ENCODE measurements around the gene TRAPPC12. TPM values are rescaled to one million over a fixed set of nuclear protein-coding genes. Genes with fewer than 3 reads are reported as not detected.
A peak's percentile ranks its signal among the peaks of the same experiment; 100 is the strongest.

TRAPPC12 gene
- total RNA-seq, 1 donor from 2014 or later: 121 TPM

DNA sequence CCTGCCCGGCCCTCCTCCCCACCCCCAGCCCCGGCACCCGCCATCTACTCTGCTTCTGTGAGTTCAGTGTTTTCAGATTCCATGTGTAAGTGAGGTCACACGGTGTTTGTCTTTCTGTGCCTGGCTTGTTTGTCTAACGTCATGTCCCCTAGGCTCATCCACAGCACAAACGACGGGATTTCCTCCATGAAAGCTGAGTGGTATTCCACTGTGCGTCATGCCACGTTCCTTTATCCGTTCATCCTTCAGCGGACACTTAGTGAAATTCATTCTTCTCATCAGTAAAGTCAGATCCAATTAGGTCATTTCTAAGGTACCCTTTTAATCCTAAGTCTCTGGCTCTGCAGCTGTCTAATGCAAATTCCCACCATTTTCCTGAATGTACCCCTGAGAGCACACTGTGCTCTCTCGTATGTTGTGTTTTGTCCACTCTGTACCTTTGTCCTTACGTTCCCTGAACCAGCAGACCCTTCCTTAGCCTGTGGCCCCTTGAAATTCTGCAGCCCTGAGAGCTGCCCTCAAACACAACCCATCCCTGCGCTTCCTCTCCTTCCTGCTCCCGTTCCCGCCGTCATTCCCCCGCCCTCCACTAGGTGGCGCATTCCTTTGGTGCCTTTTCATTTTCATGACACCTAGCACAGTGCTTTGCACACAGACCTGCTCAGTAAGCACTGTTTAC is 44.1 kb downstream of the TRAPPC12 start:
- peak; percentile 39 for DNase-seq (ENCODE audit: low spot score, unreplicated experiment)

GRCh38 chr2:3424171-3424795 is 44.8 kb downstream of the TRAPPC12 start:
- no peak for DNase-seq (ENCODE audit: low spot score, unreplicated experiment)
- Mint-ChIP-seq H3K9me3 (ENCODE audit: low read depth) (no peaks in the 10 kb centered on the region), H3K36me3 (ENCODE audit: insufficient read depth) (peaks cover 28% of the 10 kb centered on the region), H3K27me3 (no peaks in the 10 kb centered on the region), H3K4me3 (ENCODE audit: low read depth) (no peak overlapping the region), H3K27ac (no peak overlapping the region), H3K4me1 (ENCODE audit: low read depth) (peaks cover 8% of the 10 kb centered on the region)
- TF ChIP-seq CTCF (IDR thresholded peaks at IDR 0.05; ENCODE audit: unreplicated experiment): no peak

More for the DNA sequence above, 44.1 kb downstream of the TRAPPC12 start:
- Mint-ChIP-seq H3K4me1 (ENCODE audit: low read depth) (peaks cover 8% of the 10 kb centered on the region), H3K9me3 (ENCODE audit: low read depth) (no peaks in the 10 kb centered on the region), H3K4me3 (ENCODE audit: low read depth) (no peak overlapping the region), H3K27ac (peak overlapping the region; percentile 1), H3K36me3 (ENCODE audit: insufficient read depth) (peaks cover 23% of the 10 kb centered on the region), H3K27me3 (no peaks in the 10 kb centered on the region)
- TF ChIP-seq CTCF (IDR thresholded peaks at IDR 0.05; ENCODE audit: unreplicated experiment): peak; percentile 88

DNA sequence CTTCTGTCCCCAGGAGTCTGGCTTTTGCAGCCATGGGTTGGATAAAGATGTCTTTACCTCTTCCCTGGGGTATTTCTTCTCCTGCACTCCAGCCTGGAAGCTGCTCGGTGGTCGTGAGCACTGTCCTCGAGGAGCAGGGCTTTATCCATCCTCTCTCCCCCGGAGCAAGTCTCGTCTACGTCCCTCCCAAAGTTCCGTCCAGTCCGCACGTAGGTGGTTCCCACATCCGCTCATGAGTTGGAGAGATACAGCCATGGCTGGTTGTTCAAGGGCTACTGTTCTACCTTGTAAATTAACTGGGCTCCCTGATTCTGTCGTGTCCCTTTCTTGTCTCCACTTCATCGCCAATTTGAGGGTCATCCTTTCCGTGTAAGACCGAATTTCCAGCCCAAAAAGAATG is 47.1 kb downstream of the TRAPPC12 start:
- DNase-seq (ENCODE audit: low spot score, unreplicated experiment): no peak
- Mint-ChIP-seq H3K27me3 (no peaks in the 10 kb centered on the region), H3K4me1 (ENCODE audit: low read depth) (peaks cover 8% of the 10 kb centered on the region), H3K4me3 (ENCODE audit: low read depth) (no peak overlapping the region), H3K9me3 (ENCODE audit: low read depth) (no peaks in the 10 kb centered on the region), H3K36me3 (ENCODE audit: insufficient read depth) (peaks cover 32% of the 10 kb centered on the region), H3K27ac (no peak overlapping the region)
- no peak for TF ChIP-seq CTCF (IDR thresholded peaks at IDR 0.05; ENCODE audit: unreplicated experiment)

- Mint-ChIP-seq H3K9me3 (ENCODE audit: low read depth) (no peaks in the 10 kb centered on the region), H3K27me3 (no peaks in the 10 kb centered on the region), H3K27ac (no peak overlapping the region), H3K4me3 (ENCODE audit: low read depth) (no peak overlapping the region), H3K4me1 (ENCODE audit: low read depth) (peaks cover 8% of the 10 kb centered on the region), H3K36me3 (ENCODE audit: insufficient read depth) (peaks cover 30% of the 10 kb centered on the region)
- DNase-seq (ENCODE audit: low spot score, unreplicated experiment): no peak
- TF ChIP-seq CTCF (IDR thresholded peaks at IDR 0.05; ENCODE audit: unreplicated experiment): no peak
Observed at GRCh38 chr2:3427272-3427671, 47.8 kb downstream of the TRAPPC12 start.

DNA sequence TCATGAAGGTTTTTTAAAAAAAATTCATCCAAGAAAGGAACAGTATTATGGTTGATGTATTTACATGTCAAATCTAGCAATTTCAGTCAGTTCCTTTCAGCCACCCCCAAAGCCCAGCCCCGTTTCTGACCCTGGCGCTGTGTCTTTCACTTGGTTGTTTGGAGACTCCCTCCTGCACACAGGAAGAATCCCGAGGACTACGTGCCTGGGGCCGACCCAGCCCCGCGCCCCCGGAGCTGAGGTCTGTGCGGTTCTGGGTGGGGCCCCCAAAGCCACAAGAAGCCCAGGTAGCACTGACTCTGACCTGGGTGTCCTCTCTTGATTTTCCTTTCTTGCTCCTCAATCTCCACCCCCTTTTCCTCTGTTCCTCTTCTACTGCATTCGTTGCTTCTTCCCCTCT is 49.1 kb downstream of the TRAPPC12 start:
- peaks cover 23% of the 10 kb centered on the region for H3K36me3 Mint-ChIP-seq (ENCODE audit: insufficient read depth)
- no peak for DNase-seq (ENCODE audit: low spot score, unreplicated experiment)
- no peaks in the 10 kb centered on the region for H3K27me3 Mint-ChIP-seq
- no peak overlapping the region for H3K4me3 Mint-ChIP-seq (ENCODE audit: low read depth)
- H3K9me3 Mint-ChIP-seq (ENCODE audit: low read depth): no peaks in the 10 kb centered on the region
- H3K27ac Mint-ChIP-seq: no peak overlapping the region
- no peak for TF ChIP-seq CTCF (IDR thresholded peaks at IDR 0.05; ENCODE audit: unreplicated experiment)
- peaks cover 4% of the 10 kb centered on the region for H3K4me1 Mint-ChIP-seq (ENCODE audit: low read depth)

Measured in progenitor cell of endocrine pancreas (in vitro differentiated cells).